Gastrocnemius medialis (tissue), 4 donors: ENCODE measurements around the gene SATB2.

Experiments used
- CTCF ChIP-seq, 5 experiments: fragments of 450-650 bp in 3 of 5; fragments of 200-600 bp in 2 of 5; sonication (generic) in 2 of 5; IDR thresholded peaks in 4 of 5; conservative IDR thresholded peaks in 1 of 5; 1 replicate in 4 of 5; 2 replicates in 1 of 5; pipeline ENCODE4 v1.5.1; 2016 to 2019; ENCODE audit warnings: antibody characterized with exemption in 5 of 5, mild to moderate bottlenecking in 3 of 5, moderate library complexity in 3 of 5
- POLR2A ChIP-seq, 2 donors: fragments of 450-650 bp; IDR thresholded peaks; one replicate each; pipeline ENCODE4 v1.6.1; 2017; ENCODE audit warnings: antibody characterized with exemption in 2 of 2, mild to moderate bottlenecking in 2 of 2, moderate library complexity in 2 of 2

- TF ChIP-seq CTCF (IDR thresholded peaks at IDR 0.05 in 4 of 5, conservative IDR thresholded peaks at IDR 0.05 in 1 of 5) (no peak), POLR2A (IDR thresholded peaks at IDR 0.05) (no peak)
Measured at GRCh38 chr2:199404841-199405240, 52.9 kb downstream of the SATB2 start.
